H1 (cell line): Measurements from ENCODE around the gene ARL5A. TPM values are rescaled to one million over a fixed set of nuclear protein-coding genes. Genes with fewer than 3 reads are reported as not detected.

Experiments used
- BACH1 ChIP-seq: IDR thresholded peaks from 2 replicates; pipeline ENCODE4 v1.6.1; 2012; ENCODE audit warnings: low read length, improper control_type of control experiment
- BRCA1 ChIP-seq: IDR thresholded peaks from 2 replicates; pipeline ENCODE4 v1.6.1; 2012; ENCODE audit warnings: low read depth, low read length, improper control_type of control experiment
- CBX5 ChIP-seq: fragments of 300-800, 300-1000 bp; sonication (generic); IDR thresholded peaks from 2 replicates; pipeline ENCODE4 v1.7.1; 2016; ENCODE audit warnings: antibody characterized with exemption, low read length, low read depth
- EGR1 ChIP-seq: IDR thresholded peaks from 2 replicates; pipeline ENCODE4 v1.6.1; 2011; ENCODE audit warnings: low read depth, low read length, borderline replicate concordance
- EP300 ChIP-seq, 2 experiments: IDR thresholded peaks; 1 replicate in 1 of 2; 2 replicates in 1 of 2; pipeline ENCODE4 v1.6.1; 2011 to 2012; ENCODE audit warnings: low read depth in 2 of 2, low read length in 2 of 2, mild to moderate bottlenecking in 2 of 2, borderline replicate concordance in 1 of 2, inconsistent platforms in 1 of 2, moderate library complexity in 1 of 2
- FOSL1 ChIP-seq: IDR thresholded peaks from 2 replicates; pipeline ENCODE4 v1.6.1; 2011; ENCODE audit warnings: mild to moderate bottlenecking, low read depth, low read length, moderate library complexity; ENCODE audit not compliant: insufficient read depth
- GABPA ChIP-seq: IDR thresholded peaks from 2 replicates; pipeline ENCODE4 v1.6.1; 2011; ENCODE audit warnings: mild to moderate bottlenecking, low read length, moderate library complexity, borderline replicate concordance; ENCODE audit not compliant: insufficient read depth
- GTF2F1 ChIP-seq: IDR thresholded peaks from 2 replicates; pipeline ENCODE4 v1.6.1; 2012; ENCODE audit warnings: low read depth, low read length, improper control_type of control experiment, borderline replicate concordance
- KDM4A ChIP-seq: IDR thresholded peaks from one replicate; pipeline ENCODE4 v1.7.1; 2012; ENCODE audit warnings: low read depth, mild to moderate bottlenecking, moderate library complexity, low read length, inconsistent platforms; ENCODE audit not compliant: severe bottlenecking
- NRF1 ChIP-seq: IDR thresholded peaks from 2 replicates; pipeline ENCODE4 v1.6.1; 2011; ENCODE audit warnings: mild to moderate bottlenecking, low read depth, low read length, improper control_type of control experiment
- PHF8 ChIP-seq: fragments of 200-600 bp; sonication (generic); conservative IDR thresholded peaks from 2 replicates; pipeline ENCODE4 v1.7.1; 2012; ENCODE audit warnings: low read depth, mild to moderate bottlenecking, inconsistent platforms, low read length, moderate library complexity
- POLR2A ChIP-seq, 2 experiments: IDR thresholded peaks; 1 replicate in 1 of 2; 2 replicates in 1 of 2; pipeline ENCODE4 v1.6.1; 2011; ENCODE audit warnings: low read depth in 2 of 2, low read length in 2 of 2, mild to moderate bottlenecking in 2 of 2; ENCODE audit errors: control extremely low read depth in 1 of 2
- POLR2AphosphoS5 ChIP-seq: IDR thresholded peaks from 2 replicates; pipeline ENCODE4 v1.6.1; 2011; ENCODE audit warnings: low read depth, low read length
- POU5F1 ChIP-seq: IDR thresholded peaks from 2 replicates; pipeline ENCODE4 v1.6.1; 2011; ENCODE audit warnings: low read depth, mild to moderate bottlenecking, low read length, moderate library complexity
- RBBP5 ChIP-seq: IDR thresholded peaks from 2 replicates; pipeline ENCODE4 v1.7.1; 2012; ENCODE audit warnings: low read depth, mild to moderate bottlenecking, inconsistent platforms, low read length, moderate library complexity, borderline replicate concordance
- SIN3A ChIP-seq, 2 experiments: IDR thresholded peaks in 1 of 2; conservative IDR thresholded peaks in 1 of 2; 2 replicates each; pipeline ENCODE4 v1.6.1; 2011 to 2012; ENCODE audit warnings: low read length in 2 of 2, improper control_type of control experiment in 1 of 2, low read depth in 1 of 2, mild to moderate bottlenecking in 1 of 2
- SP4 ChIP-seq: IDR thresholded peaks from 2 replicates; pipeline ENCODE4 v1.6.1; 2012; ENCODE audit warnings: low read length, inconsistent platforms
- YY1 ChIP-seq: IDR thresholded peaks from 2 replicates; pipeline ENCODE4 v1.6.1; 2011; ENCODE audit warnings: low read depth, mild to moderate bottlenecking, low read length
- polyA plus RNA-seq, 7 experiments: library from polyadenylated mRNA; depleted of rRNA in 3 of 7; stranded (reverse) in 5 of 7; unstranded in 2 of 7; fragments of >200 nt in 5 of 7; fragments of 200-250 nt in 2 of 7; gene quantifications; 1 replicate in 5 of 7; 2 replicates in 1 of 7; 4 replicates in 1 of 7; pipeline versions ENCODE4 v1.2.1 to v1.2.3, GENCODE V29; 2011 to 2013; ENCODE audit warnings: missing spikeins in 2 of 7, mixed read lengths in 2 of 7
- total RNA-seq: library from RNA; stranded (reverse); fragmentation: NEBNext Ultra II Directional; extraction: Animal tissue kit (Norgen Biotek cat#: 25700); gene quantifications from 2 replicates; pipeline ENCODE4 v1.2.1, GENCODE V29; 2021
- TF ChIP-seq, protein P1 (sequence below): IDR thresholded peaks from 2 replicates; pipeline ENCODE4 v1.6.1; 2011; ENCODE audit warnings: low read length, improper control_type of control experiment
- TF ChIP-seq, protein P2 (sequence below): IDR thresholded peaks from 2 replicates; pipeline ENCODE4 v1.6.1; 2012; ENCODE audit warnings: inconsistent platforms
- TF ChIP-seq, protein P3 (sequence below): IDR thresholded peaks from 2 replicates; pipeline ENCODE4 v1.6.1; 2011; ENCODE audit warnings: low read depth, mild to moderate bottlenecking, low read length; ENCODE audit not compliant: insufficient read depth
- TF ChIP-seq, protein P4 (sequence below): IDR thresholded peaks from 2 replicates; pipeline ENCODE4 v1.6.1; 2012; ENCODE audit warnings: inconsistent platforms

ARL5A gene
- total and polyA plus RNA-seq, 2 of the 8 experiments (the other 6 are each of a cell fraction or from before 2014, with no cell fraction given): 12.6 to 86.3 TPM

DNA sequence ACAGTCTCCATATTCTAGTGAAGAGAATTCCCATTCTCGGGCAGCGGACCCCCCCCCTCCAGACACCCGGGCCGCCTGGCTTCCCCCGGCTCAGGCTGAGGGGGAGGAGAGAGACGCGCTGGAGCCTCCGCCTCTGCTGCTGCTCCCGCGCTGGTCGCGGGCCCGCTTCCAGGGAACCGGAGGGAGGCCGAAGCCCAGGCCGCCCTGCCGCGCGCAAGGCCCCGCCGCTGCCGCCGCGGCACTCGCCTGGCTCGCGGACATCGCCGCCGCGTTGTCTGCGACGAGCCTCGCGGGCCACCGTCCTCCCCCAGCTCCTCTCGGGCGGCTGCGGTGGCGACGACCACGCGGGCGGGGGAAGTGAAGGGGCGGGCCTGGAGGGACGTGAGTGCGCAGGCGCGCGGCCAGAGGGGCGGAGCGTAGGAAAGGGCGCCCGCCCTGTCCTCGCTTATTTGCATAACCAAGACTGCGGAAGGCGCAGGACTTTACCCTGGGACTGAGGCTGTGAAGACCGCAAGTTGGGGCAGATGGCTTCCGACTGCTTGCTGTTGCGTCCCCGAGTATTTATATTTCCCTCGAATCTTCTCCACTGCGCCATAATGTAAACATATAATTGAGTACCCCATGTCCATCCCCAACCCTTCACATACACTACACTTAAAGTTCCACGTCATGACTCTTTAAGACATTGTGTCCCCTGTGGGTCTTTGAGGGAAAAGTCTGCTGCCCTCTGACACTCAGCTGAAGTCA is at the start of gene ARL5A (continued):
- TF ChIP-seq RBBP5 (peak; percentile 54; the same call in 1 of the 2 replicates), FOSL1 (no peak), EP300 (IDR thresholded peaks at IDR 0.05; ENCODE audit: borderline replicate concordance in 1 of 2, low read depth in 2 of 2, low read length in 2 of 2) (no peak), NRF1 (peak; percentile 77), CBX5 (no peak), GABPA (no peak), POLR2AphosphoS5 (peak; percentile 82), POU5F1 (no peak), KDM4A (peak; percentile 96), YY1 (0 out of 2 replicates have a peak, but pooled peaks have one; percentile 4), PHF8 (peak; percentile 96), GTF2F1 (peak; percentile 41; the same call in 1 of the 2 replicates), POLR2A (IDR thresholded peaks at IDR 0.05; ENCODE audit: control extremely low read depth in 1 of 2, low read depth in 2 of 2, low read length in 2 of 2) (peak; percentile 89 to 93), BACH1 (no peak), EGR1 (no peak), BRCA1 (no peak), SP4 (no peak), SIN3A (conservative IDR thresholded peaks at IDR 0.05 in 1 of 2, IDR thresholded peaks at IDR 0.05 in 1 of 2; ENCODE audit: low read depth in 1 of 2, low read length in 2 of 2) (peak in 1 of 2 experiments; percentile 58; a peak in 1 of 4 replicates)
- TF ChIP-seq, protein P1, sequence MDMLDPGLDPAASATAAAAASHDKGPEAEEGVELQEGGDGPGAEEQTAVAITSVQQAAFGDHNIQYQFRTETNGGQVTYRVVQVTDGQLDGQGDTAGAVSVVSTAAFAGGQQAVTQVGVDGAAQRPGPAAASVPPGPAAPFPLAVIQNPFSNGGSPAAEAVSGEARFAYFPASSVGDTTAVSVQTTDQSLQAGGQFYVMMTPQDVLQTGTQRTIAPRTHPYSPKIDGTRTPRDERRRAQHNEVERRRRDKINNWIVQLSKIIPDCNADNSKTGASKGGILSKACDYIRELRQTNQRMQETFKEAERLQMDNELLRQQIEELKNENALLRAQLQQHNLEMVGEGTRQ: no peak
- TF ChIP-seq, protein P2, sequence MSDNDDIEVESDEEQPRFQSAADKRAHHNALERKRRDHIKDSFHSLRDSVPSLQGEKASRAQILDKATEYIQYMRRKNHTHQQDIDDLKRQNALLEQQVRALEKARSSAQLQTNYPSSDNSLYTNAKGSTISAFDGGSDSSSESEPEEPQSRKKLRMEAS: peak; percentile 89
- TF ChIP-seq, protein P3, sequence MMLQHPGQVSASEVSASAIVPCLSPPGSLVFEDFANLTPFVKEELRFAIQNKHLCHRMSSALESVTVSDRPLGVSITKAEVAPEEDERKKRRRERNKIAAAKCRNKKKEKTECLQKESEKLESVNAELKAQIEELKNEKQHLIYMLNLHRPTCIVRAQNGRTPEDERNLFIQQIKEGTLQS: no peak
- TF ChIP-seq, protein P4, sequence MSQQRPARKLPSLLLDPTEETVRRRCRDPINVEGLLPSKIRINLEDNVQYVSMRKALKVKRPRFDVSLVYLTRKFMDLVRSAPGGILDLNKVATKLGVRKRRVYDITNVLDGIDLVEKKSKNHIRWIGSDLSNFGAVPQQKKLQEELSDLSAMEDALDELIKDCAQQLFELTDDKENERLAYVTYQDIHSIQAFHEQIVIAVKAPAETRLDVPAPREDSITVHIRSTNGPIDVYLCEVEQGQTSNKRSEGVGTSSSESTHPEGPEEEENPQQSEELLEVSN: peak; percentile 45
